ENCODE results near the gene CARS2. TPM values are rescaled to one million over a fixed set of nuclear protein-coding genes. Genes with fewer than 3 reads are reported as not detected.
"Not testable (repeated sequence)": the region's sequence is repeated elsewhere in the genome, so short reads cannot be mapped to it uniquely, and the experiment has no call there.

The CARS2 gene
- total RNA-seq, 1 donor from 2014 or later, result 33.9 TPM

- DNase-seq (ENCODE audit: low spot score), result peak; percentile 65
- ATAC-seq, result peak; percentile 18
Observed at GRCh38 chr13:110641055-110642015, 64.6 kb downstream of the CARS2 start.

GRCh38 chr13:110640591-110641029 is 65.3 kb downstream of the CARS2 start:
- no peak for DNase-seq (ENCODE audit: low spot score)
- peak; percentile 48 for ATAC-seq

- ATAC-seq (no peak), DNase-seq (ENCODE audit: low spot score) (no peak)
Observed at GRCh38 chr13:110639935-110640334, 66.0 kb downstream of the CARS2 start.

GRCh38 chr13:110638814-110639806 is 66.8 kb downstream of the CARS2 start:
- DNase-seq (ENCODE audit: low spot score) (no peak), ATAC-seq (no peak)

- ATAC-seq (no peak), DNase-seq (ENCODE audit: low spot score) (no peak)
Observed at GRCh38 chr13:110638257-110638656, 67.7 kb downstream of the CARS2 start.

- ATAC-seq (peak; percentile 4), DNase-seq (ENCODE audit: low spot score) (no peak)
Observed at GRCh38 chr13:110637747-110638146, 68.2 kb downstream of the CARS2 start.

GRCh38 chr13:110637275-110637674 is 68.6 kb downstream of the CARS2 start:
- no peak for ATAC-seq
- no peak for DNase-seq (ENCODE audit: low spot score)

GRCh38 chr13:110636701-110637201 is 69.2 kb downstream of the CARS2 start:
- ATAC-seq, result no peak
- no peak for DNase-seq (ENCODE audit: low spot score)

- no peak for ATAC-seq
- no peak for DNase-seq (ENCODE audit: low spot score)
Observed at GRCh38 chr13:110636053-110636475, 69.9 kb downstream of the CARS2 start.

GRCh38 chr13:110635405-110636002 is 70.4 kb downstream of the CARS2 start:
- DNase-seq (ENCODE audit: low spot score) (no peak), ATAC-seq (peak; percentile 8)

GRCh38 chr13:110634558-110634957 is 71.4 kb downstream of the CARS2 start:
- peak; percentile 11 for ATAC-seq

GRCh38 chr13:110633776-110634175 is 72.1 kb downstream of the CARS2 start:
- DNase-seq (ENCODE audit: low spot score) (no peak), ATAC-seq (no peak)

More at GRCh38 chr13:110634558-110634957, 71.4 kb downstream of the CARS2 start:
- no peak for DNase-seq (ENCODE audit: low spot score)

GRCh38 chr13:110632255-110632654 is 73.7 kb downstream of the CARS2 start:
- not testable (repeated sequence) for DNase-seq (ENCODE audit: low spot score); ATAC-seq

- DNase-seq (ENCODE audit: low spot score), result no peak
- ATAC-seq, result no peak
Observed at GRCh38 chr13:110630566-110631119, 75.3 kb downstream of the CARS2 start.

GRCh38 chr13:110629735-110630134 is 76.2 kb downstream of the CARS2 start:
- no peak for DNase-seq (ENCODE audit: low spot score)
- ATAC-seq, result no peak

GRCh38 chr13:110628952-110629701 is 76.8 kb downstream of the CARS2 start:
- no peak for ATAC-seq
- no peak for DNase-seq (ENCODE audit: low spot score)

GRCh38 chr13:110628477-110628793 is 77.5 kb downstream of the CARS2 start:
- no peak for DNase-seq (ENCODE audit: low spot score)
- ATAC-seq, result peak; percentile 18

GRCh38 chr13:110627761-110628476 is 78.0 kb downstream of the CARS2 start:
- DNase-seq (ENCODE audit: low spot score) (no peak), ATAC-seq (peak; percentile 15)

GRCh38 chr13:110627351-110627750 is 78.6 kb downstream of the CARS2 start:
- ATAC-seq (no peak), DNase-seq (ENCODE audit: low spot score) (no peak)

All from left lobe of liver (tissue), 2 donors.